ENCODE results near the gene SPP1. TPM values are rescaled to one million over a fixed set of nuclear protein-coding genes. Genes with fewer than 3 reads are reported as not detected.
A peak's percentile ranks its signal among the peaks of the same experiment; 100 is the strongest.
"Not testable (repeated sequence)": the region's sequence is repeated elsewhere in the genome, so short reads cannot be mapped to it uniquely, and the experiment has no call there.

The SPP1 gene
- total and polyA plus RNA-seq, 9 of the 15 experiments (the other 6 are each of a cell fraction or from before 2014, with no cell fraction given) = 0.10 to 0.64 TPM; not detected in 7

- H3K4me2 ChIP-seq (ENCODE audit: insufficient read depth, low read length); FAIRE-seq; H3K9me1 ChIP-seq (ENCODE audit: control insufficient read depth, insufficient read depth, low read length); H3K36me3 ChIP-seq (ENCODE audit: control insufficient read depth, insufficient read depth, low read length); POLR2A ChIA-PET; H3K9ac ChIP-seq (ENCODE audit: insufficient read depth in 1 of 2, low read depth in 2 of 2, low read length in 2 of 2); BruUV-seq (replicated peaks); H4K20me1 ChIP-seq (replicated peaks; ENCODE audit: control insufficient read depth, insufficient read depth, low read length); H3K79me2 ChIP-seq (ENCODE audit: control insufficient read depth, insufficient read depth, low read length); H3K27me3 ChIP-seq (ENCODE audit: control insufficient read depth in 2 of 2, insufficient read depth in 2 of 2, low read length in 2 of 2); in situ Hi-C loops (cut with MboI); H2AFZ ChIP-seq (ENCODE audit: low read depth, low read length); intact Hi-C loops (cut with micrococcal nuclease); H3K9me3 ChIP-seq (replicated peaks; ENCODE audit: control insufficient read depth, insufficient read depth, low read depth, low read length); ATAC-seq; H3K4me1 ChIP-seq (replicated peaks in 1 of 2; ENCODE audit: control insufficient read depth in 2 of 2, insufficient read depth in 2 of 2, low read length in 2 of 2); CTCF ChIA-PET (ENCODE audit: low intra/inter-chr PET ratio); H3K4me3 ChIP-seq; H3K27ac ChIP-seq (ENCODE audit: extremely low read depth, low read depth, low read length); DNase-seq (ENCODE audit: extremely low read depth in 1 of 4, low spot score in 3 of 4); TF ChIP-seq PBX2 (CRISPR knock-in tag; IDR thresholded peaks at IDR 0.05; ENCODE audit: low read depth): not testable (repeated sequence)
- 0 out of 2 replicates have a peak, but pooled peaks have one; percentile 43 for TF ChIP-seq PBX2 (tag; conservative IDR thresholded peaks at IDR 0.05; ENCODE audit: low read depth)
- peak; percentile 44 for TF ChIP-seq MEIS2 (IDR thresholded peaks at IDR 0.05; ENCODE audit: partially characterized antibody)
- peak; percentile 38; the same call in 1 of the 2 replicates for TF ChIP-seq PKNOX1 (IDR thresholded peaks at IDR 0.05)
- peak; percentile 60 for TF ChIP-seq CHD2 (IDR thresholded peaks at IDR 0.05; ENCODE audit: low read depth, low read length)
- WGBS (ENCODE audit: insufficient coverage, low coverage, missing lambda C conversion rate) = 0% methylated on average over 2 of the region's 2 CpGs
Observed at GRCh38 chr4:87999191-87999691, 23.7 kb downstream of the SPP1 start.

Data from K562 (cell line).